Middle frontal gyrus (tissue), 1 donor: Measurements from ENCODE around the gene IARS1.

Source experiments
- DNase-seq: peaks from one replicate; pipeline ENCODE4 v3.0.0-alpha.2; 2015; ENCODE audit warnings: low spot score; ENCODE audit errors: extremely low spot score

IARS1 gene

GRCh38 chr9:92295827-92296258 is 2.3 kb upstream of the IARS1 start:
- no peak for DNase-seq

DNA sequence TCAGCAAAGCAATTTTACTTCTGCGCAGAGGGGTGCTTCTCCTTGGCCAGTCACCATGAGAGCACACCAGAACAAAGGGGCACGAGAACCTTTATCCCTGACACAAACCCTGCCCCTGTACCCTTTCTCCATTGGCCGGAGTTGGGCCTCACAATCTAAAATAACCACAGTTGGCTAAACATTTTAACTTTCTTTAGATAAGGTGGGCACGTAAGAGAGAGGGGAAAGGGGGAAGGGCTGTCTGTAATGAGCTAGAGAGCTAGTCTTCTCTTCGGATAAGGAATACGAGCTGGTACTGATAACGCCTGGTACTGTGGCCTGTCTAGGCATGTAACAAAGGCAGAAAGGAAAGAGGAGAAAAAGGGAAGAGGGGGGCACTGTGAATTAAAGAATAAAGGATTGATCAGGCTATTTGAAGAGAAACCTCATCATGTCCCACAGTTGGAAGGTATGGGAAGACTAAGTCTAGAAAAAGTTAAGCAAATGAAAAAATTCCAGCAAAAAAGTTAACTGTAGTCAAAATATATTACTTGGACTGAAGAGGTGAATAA is 1.8 kb upstream of the IARS1 start:
- no peak for DNase-seq

- DNase-seq: no peak
Observed at GRCh38 chr9:92294297-92294676, 790 bp upstream of the IARS1 start.

DNA sequence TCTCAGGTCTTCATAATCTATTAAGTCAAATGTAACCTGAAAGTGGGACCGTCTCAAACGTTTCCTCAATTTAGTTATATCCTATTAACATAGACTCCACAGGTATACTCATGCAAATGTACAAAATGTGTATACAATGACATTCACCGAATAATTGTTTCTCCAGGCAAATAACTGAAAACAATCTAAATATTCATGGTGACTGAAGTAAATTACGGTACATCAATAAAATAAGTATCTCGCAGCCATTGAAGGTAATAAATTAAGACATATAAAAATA is 482 bp downstream of the IARS1 start:
- no peak for DNase-seq

GRCh38 chr9:92292338-92293074 is 991 bp downstream of the IARS1 start:
- DNase-seq: no peak

DNA sequence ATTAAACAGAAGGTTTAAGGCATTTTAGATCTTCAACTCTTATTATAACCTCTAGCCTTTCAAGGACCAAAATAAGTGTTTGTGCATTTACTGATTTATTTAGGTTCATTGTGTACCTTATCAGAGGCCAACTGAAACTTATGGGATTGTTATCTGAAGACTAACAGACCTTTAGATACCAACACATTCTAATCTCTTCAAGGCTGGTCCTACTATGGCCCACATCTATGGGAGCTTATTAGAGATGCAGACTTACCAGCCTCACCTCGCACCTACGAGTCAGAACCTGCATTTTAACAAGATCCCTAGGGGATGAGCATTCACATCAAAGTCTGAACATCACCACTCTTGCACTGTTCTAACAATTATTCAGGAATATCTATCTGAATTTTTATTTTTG is 1.9 kb downstream of the IARS1 start:
- DNase-seq: no peak

- DNase-seq: no peak
Observed at GRCh38 chr9:92290785-92291429, 2.6 kb downstream of the IARS1 start.

DNA sequence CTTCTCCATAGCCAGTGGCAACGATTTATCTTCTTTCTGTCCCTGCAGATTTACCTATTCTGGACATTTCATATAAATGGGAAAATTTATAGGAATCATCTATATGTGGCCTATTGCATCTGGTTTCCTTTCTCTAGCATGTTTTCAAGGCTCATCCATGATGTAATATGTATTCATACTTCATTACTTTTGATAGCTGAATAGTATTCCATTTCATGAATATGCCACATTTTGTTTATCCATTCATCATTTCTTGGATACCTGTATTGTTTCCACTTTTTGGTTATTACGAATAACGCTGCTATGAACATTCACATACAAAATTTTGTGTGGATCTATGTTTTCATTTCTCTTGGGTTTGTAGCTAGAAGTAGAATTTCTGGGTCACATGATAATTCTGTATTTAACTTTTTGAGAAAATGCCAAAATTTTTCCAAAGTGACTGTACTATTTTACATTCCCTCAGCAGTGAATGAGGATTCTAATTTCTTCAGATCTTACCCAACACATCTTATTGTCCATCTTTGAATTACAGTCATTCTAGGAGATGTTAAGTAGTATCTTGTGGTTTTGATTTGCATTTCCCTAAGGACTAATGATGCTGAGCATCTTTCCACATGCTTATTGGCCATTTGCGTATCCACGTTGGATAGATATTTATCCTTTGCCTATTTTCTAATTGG is 3.6 kb downstream of the IARS1 start:
- DNase-seq: no peak

- no peak for DNase-seq
Observed at GRCh38 chr9:92279302-92279701, 14.2 kb downstream of the IARS1 start.

- no peak for DNase-seq
Observed at GRCh38 chr9:92278110-92278509, 15.4 kb downstream of the IARS1 start.

DNA sequence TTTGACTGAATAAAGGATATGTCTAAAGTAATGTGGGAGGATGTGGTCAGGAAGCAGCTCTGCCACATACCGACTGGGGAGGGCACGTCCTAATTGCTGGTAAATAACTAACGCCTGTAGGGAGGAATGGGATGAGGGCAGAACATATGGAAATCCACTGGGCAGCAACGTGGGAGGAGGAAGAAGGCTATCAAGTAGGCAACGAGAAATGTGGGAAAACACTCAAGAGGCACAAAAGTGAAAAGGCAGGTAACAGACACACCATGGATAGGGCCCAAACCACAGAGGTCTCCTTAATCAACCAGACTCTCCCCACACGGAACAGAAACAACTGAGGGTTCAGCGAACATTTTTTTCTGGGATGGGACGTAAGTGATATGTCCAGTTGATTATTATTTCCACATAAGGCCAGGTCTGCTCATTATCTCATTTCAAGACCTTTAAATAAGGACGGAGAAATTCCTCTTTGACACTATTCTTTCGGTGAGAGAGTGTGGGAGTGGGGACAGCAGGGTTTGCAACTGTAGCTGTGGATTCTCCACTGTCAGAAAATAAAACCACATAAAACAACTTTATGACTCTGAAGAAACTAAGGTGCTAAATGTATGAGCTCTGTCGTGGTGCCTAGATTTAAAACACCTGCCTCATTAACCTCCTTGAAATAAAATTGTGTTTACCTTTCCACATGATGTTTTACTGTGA is 17.0 kb downstream of the IARS1 start:
- DNase-seq: no peak

- DNase-seq: no peak
Observed at GRCh38 chr9:92275541-92275940, 18.0 kb downstream of the IARS1 start.

DNA sequence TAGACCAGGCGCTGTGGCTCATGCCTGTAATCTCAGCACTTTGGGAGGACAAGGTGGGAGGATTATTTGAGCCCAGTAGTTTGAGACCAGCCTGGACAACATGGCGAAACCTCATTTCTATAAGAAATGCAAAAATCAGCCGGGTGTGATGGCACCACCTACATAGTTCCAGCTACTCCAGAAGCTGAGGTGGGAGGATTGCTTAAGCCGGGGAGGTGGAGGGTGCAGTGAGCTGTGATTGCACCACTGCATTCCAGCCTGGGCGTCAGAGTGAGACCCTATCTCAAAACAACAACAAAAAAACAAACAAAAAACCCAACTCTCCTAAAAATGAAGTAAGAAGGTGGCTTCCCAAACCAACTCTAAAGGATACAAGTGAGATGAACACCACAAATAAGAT is 23.0 kb downstream of the IARS1 start:
- peak; percentile 16 for DNase-seq

- no peak for DNase-seq
Observed at GRCh38 chr9:92266486-92266885, 27.0 kb downstream of the IARS1 start.

GRCh38 chr9:92265154-92265553 is 28.3 kb downstream of the IARS1 start:
- DNase-seq: no peak

GRCh38 chr9:92263131-92263530 is 30.4 kb downstream of the IARS1 start:
- DNase-seq: no peak

DNA sequence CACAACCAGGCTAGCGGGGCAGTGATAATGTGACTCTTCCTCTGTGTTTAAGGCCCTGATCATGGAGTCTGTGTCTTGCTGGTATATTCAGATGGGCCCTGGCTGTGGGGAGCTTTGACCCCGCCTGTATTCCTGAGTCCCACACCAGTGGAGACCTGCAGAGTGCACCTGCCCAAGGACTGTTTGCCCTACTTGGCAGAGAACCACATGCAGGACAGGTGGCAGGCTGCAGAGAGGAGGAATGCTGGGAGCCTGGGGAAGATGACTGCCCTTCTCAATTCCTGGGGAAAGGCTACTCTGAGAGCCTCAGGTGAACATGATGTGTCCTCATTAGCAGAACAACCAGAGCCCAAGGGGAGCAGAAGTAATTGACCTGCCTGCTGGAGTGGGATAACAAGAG is 36.2 kb downstream of the IARS1 start:
- DNase-seq: no peak

- no peak for DNase-seq
Observed at GRCh38 chr9:92254381-92255337, 38.8 kb downstream of the IARS1 start.

DNA sequence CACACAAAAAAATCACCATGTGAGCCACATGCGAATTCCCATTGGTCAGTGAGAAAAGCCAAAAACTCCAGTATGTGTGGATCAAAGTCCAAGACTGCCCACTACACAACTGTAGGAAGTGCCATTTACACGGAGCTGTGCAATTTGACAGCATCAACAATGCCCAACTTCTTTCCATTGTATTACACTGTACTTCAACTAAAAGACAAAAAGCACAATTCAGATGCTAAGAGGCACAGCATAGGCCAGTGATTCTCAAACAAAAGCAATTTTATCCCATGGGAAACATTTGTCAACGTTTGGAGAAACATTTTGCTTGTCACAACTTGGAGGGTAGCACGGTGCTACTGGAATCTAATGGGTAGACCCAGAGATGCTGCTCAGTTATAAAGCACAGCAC is 39.8 kb downstream of the IARS1 start:
- DNase-seq: no peak

DNA sequence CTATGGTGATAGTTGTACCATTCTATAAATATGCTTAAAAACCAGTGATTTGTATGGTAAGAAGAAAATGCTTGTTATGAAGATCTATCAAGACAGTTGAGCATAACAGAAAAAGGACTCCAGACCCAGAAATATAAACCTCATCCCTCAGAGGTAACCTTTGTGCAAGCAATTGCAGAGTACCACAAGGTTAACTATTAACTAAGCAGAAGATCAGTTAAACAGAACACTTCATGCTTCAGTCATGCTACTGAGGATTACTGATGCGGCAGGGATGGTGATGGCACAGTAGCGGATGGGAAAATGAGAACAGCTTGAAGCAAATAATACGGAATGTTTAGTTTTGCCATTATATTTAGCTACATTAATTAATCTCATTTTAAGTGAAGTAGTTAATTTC is 45.5 kb downstream of the IARS1 start:
- no peak for DNase-seq

DNA sequence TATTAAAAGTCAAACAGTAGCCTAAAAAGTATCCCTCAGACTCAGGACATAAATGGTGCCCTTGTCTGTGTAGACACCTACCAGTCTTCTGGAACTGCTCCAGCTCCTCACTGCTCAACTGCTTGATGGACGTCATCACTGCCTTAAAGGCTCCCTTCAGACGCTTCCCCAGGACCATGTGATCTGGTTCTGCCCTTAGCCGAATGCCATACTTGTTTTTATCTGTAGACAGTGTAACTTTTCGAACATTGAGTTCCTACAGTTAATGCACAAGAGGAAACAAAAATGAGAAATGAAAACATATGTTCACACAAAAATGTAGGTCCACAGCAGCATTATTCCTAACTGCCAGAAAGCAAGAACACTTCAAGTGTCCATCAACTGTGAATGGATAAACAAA is 46.2 kb downstream of the IARS1 start:
- DNase-seq: no peak
